Rectal smooth muscle tissue (tissue), 1 donor: Measurements from ENCODE around the gene PEX7.
A peak's percentile ranks its signal among the peaks of the same experiment; 100 is the strongest.
"Not testable (repeated sequence)": the region's sequence is repeated elsewhere in the genome, so short reads cannot be mapped to it uniquely, and the experiment has no call there.

Source experiments
- H3K27ac ChIP-seq: one replicate; pipeline ENCODE4 v1.7.0; 2013; ENCODE audit warnings: low read depth, low read length, inconsistent platforms
- H3K27me3 ChIP-seq: one replicate; pipeline ENCODE4 v1.7.0; 2013; ENCODE audit warnings: low read length; ENCODE audit not compliant: control insufficient read depth, insufficient read depth
- H3K36me3 ChIP-seq: one replicate; pipeline ENCODE4 v1.7.0; 2013; ENCODE audit warnings: low read length; ENCODE audit not compliant: control insufficient read depth, insufficient read depth
- H3K4me1 ChIP-seq: one replicate; pipeline ENCODE4 v1.7.0; 2013; ENCODE audit warnings: low read length; ENCODE audit not compliant: control insufficient read depth, insufficient read depth
- H3K4me3 ChIP-seq: one replicate; pipeline ENCODE4 v1.7.0; 2013; ENCODE audit warnings: low read length
- H3K9ac ChIP-seq: one replicate; pipeline ENCODE4 v1.7.0; 2013; ENCODE audit warnings: low read length

The PEX7 gene

DNA sequence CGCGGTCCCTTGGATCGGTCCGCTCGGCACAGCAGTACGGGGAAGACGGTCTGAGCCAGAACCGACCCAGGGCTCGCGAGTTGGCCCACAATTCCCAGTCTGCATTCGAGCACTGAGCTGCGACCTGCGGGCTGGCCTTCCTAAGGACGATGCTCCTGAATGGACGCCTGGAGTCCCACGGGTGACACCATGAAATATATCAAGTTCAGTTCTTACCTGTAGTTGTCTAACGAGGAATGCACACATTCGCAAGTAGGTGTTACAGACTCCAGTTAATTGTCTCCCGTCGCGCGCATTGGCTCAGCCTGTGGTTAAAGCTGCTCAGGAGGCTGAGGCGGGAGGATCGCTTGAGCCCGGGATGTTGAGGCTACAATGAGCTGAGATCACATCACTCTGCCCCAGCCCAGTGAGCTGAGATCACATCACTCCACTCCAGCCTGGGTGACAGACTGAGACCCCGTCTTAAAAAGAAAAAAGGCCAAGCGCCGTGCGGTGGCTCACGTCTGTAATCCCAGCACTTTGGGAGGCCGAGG lies 802 bp downstream of the PEX7 start:
- Histone ChIP-seq H3K36me3 (no peaks in the 10 kb centered on the region), H3K4me3 (peak overlapping the region; percentile 95), H3K4me1 (peaks cover 4% of the 10 kb centered on the region), H3K27ac (peak overlapping the region; percentile 93), H3K27me3 (no peaks in the 10 kb centered on the region), H3K9ac (peak overlapping the region; percentile 74)

- Histone ChIP-seq H3K9ac (no peak overlapping the region), H3K36me3 (no peaks in the 10 kb centered on the region), H3K27ac (no peak overlapping the region), H3K4me1 (peaks cover 4% of the 10 kb centered on the region), H3K4me3 (no peak overlapping the region), H3K27me3 (no peaks in the 10 kb centered on the region)
These were observed 3.8 kb downstream of the PEX7 start for GRCh38 chr6:136826216-136826615.

DNA sequence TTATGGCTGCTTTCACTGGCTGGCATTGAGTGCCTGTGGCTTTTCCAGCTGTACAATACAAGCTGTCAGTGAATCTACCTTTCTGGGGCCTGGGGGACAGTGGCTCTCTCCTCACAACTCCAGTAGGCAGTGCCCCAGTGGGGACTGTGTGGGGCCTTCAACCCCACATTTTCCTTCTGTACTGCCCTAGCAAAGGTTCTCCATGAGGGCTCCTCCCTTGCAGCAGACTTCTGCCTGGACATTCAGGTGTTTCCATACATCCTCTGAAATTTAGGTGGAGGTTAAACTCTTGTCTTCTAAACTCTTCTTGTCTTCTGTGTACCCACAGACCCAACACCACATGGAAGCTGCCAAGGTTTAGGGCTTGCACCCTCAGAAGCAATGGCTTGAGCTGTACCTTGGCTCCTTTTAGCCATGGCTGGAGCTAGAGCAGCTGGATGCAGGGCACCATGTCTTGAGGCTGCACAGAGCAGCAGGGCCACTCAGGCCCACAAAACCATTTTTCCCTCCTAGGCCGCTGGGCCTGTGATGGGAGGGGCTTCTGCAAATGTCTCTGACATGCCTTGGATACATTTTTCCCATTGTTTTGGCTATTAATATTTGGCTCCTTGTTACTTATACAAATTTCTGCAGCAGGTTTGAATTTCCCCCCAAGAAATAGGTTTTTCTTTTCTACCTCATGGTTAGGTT lies 9.6 kb downstream of the PEX7 start:
- no peaks in the 10 kb centered on the region for H3K36me3 ChIP-seq
- H3K4me1 ChIP-seq = no peaks in the 10 kb centered on the region
- no peaks in the 10 kb centered on the region for H3K27me3 ChIP-seq
- no peak overlapping the region for H3K9ac ChIP-seq
- no peak overlapping the region for H3K27ac ChIP-seq
- H3K4me3 ChIP-seq = no peak overlapping the region

- Histone ChIP-seq H3K4me1 (no peaks in the 10 kb centered on the region), H3K27ac (no peak overlapping the region), H3K9ac (no peak overlapping the region), H3K27me3 (no peaks in the 10 kb centered on the region), H3K36me3 (no peaks in the 10 kb centered on the region), H3K4me3 (no peak overlapping the region)
These were observed 18.0 kb downstream of the PEX7 start for GRCh38 chr6:136840276-136841001.

DNA sequence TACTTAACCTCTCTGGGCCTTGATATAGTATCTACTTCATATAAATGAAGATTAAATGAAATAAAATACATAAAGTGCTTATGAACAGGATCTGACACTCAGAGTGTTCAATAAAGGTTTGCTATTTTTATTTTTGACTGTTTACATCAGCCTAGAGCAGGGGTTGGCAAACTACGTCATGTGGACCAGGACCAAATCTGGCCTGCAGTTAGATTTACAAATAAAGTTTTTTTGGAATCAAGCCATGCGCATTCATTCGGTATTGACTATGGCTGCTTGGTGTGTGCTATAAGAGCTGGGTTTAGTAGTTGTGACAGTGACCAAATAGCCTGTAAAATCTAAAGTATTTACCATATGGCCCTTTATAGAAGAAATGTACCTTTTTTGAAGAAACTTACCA lies 20.8 kb downstream of the PEX7 start:
- Histone ChIP-seq H3K4me3 (no peak overlapping the region), H3K36me3 (no peaks in the 10 kb centered on the region), H3K4me1 (no peaks in the 10 kb centered on the region), H3K27ac (no peak overlapping the region), H3K27me3 (no peaks in the 10 kb centered on the region), H3K9ac (no peak overlapping the region)

DNA sequence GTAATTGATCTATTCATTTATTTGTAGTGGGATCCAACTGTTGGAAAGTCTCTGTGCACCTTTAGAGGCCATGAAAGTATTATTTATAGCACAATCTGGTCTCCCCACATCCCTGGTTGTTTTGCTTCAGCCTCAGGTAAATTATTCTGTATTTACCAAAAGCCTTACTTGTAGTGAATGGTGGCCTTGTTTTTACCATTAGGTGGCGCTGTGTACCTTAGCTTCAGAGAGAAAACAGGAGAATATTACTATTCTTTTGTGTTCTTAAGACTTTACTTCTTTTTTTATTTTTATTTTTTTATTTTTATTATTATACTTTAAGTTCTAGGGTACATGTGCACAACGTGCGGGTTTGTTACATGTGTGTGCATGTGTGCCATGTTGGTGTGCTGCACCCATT lies 23.7 kb downstream of the PEX7 start:
- H3K27me3 ChIP-seq = no peaks in the 10 kb centered on the region
- H3K9ac ChIP-seq = no peak overlapping the region

DNA sequence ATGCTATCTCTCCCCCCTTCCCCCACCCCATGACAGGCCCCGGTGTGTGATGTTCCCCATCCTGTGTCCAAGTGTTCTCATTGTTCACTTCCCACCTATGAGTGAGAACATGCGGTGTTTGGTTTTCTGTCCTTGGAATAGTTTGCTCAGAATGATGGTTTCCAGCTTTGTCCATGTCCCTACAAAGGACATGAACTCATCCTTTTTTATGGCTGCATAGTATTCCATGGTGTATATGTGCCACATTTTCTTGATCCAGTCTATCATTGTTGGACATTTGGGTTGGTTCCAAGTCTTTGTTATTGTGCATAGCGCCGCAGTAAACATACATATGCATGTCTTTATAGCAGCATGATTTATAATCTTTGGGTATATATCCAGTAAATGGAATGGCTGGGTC lies 24.1 kb downstream of the PEX7 start:
- not testable (repeated sequence) for H3K9ac ChIP-seq

More for the DNA sequence above, 23.7 kb downstream of the PEX7 start:
- Histone ChIP-seq H3K4me1 (no peaks in the 10 kb centered on the region), H3K27ac (no peak overlapping the region), H3K36me3 (no peaks in the 10 kb centered on the region), H3K4me3 (no peak overlapping the region)

GRCh38 chr6:136849979-136850563 lies 27.7 kb downstream of the PEX7 start:
- not testable (repeated sequence) for H3K36me3 ChIP-seq, H3K4me1 ChIP-seq, H3K27ac ChIP-seq, H3K27me3 ChIP-seq, H3K4me3 ChIP-seq, H3K9ac ChIP-seq

More for the DNA sequence above, 24.1 kb downstream of the PEX7 start:
- H3K27ac ChIP-seq, H3K27me3 ChIP-seq, H3K36me3 ChIP-seq, H3K4me1 ChIP-seq, H3K4me3 ChIP-seq: not testable (repeated sequence)

DNA sequence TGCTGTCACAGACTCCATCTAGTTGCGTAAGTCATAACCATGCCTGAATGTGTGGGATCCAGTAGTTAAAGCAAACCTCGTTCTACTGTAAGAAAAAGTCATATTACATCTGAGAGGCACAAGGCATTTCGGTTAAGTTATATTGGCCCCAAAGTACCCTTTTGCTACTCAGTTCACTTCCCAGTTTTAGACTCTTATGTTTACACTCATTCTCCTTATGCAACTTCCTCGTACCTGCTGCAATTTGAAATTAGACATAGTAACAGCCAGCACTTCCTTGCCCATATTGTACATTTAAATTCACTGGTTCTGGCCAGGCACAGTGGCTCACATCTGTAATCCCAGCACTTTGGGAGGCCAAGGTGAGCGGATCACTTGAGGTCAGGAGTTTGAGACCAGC lies 37.0 kb downstream of the PEX7 start:
- H3K27me3 ChIP-seq = no peaks in the 10 kb centered on the region
- H3K27ac ChIP-seq = no peak overlapping the region
- no peak overlapping the region for H3K9ac ChIP-seq
- H3K4me3 ChIP-seq = no peak overlapping the region
- no peaks in the 10 kb centered on the region for H3K36me3 ChIP-seq
- no peaks in the 10 kb centered on the region for H3K4me1 ChIP-seq

- Histone ChIP-seq H3K36me3 (no peaks in the 10 kb centered on the region), H3K4me3 (no peak overlapping the region), H3K4me1 (no peaks in the 10 kb centered on the region), H3K9ac (no peak overlapping the region), H3K27me3 (no peaks in the 10 kb centered on the region), H3K27ac (no peak overlapping the region)
These were observed 37.7 kb downstream of the PEX7 start for GRCh38 chr6:136860043-136860442.

- H3K27me3 ChIP-seq = no peaks in the 10 kb centered on the region
- no peaks in the 10 kb centered on the region for H3K36me3 ChIP-seq
- no peak overlapping the region for H3K27ac ChIP-seq
- H3K4me3 ChIP-seq = no peak overlapping the region
- no peak overlapping the region for H3K9ac ChIP-seq
- no peaks in the 10 kb centered on the region for H3K4me1 ChIP-seq
These were observed 40.3 kb downstream of the PEX7 start for GRCh38 chr6:136862662-136863061.

GRCh38 chr6:136863752-136864151 lies 41.4 kb downstream of the PEX7 start:
- Histone ChIP-seq H3K36me3 (no peaks in the 10 kb centered on the region), H3K4me1 (no peaks in the 10 kb centered on the region), H3K27ac (no peak overlapping the region), H3K4me3 (no peak overlapping the region), H3K27me3 (no peaks in the 10 kb centered on the region), H3K9ac (no peak overlapping the region)
